ENCODE results near the gene NUTF2.

Gene NUTF2

GRCh38 chr16:67803894-67804293 lies 42.8 kb upstream of the NUTF2 start:
- Histone ChIP-seq H2AFZ (ENCODE audit: insufficient read depth, low read length, poor library complexity) (no peak overlapping the region), H3K9ac (ENCODE audit: low read length) (no peak overlapping the region), H4K12ac (ENCODE audit: low read depth, low read length) (no peak overlapping the region), H4K91ac (ENCODE audit: low read depth, low read length) (no peak overlapping the region), H2BK120ac (ENCODE audit: insufficient read depth, low read length, poor library complexity) (no peak overlapping the region), H3K36me3 (ENCODE audit: control insufficient read depth in 1 of 2, insufficient read depth in 2 of 2, low read length in 2 of 2) (peaks cover 11 to 30% of the 10 kb centered on the region in 2 experiments), H2BK5ac (ENCODE audit: low read depth, low read length, poor library complexity) (no peak overlapping the region), H3K18ac (ENCODE audit: low read length) (no peak overlapping the region), H3K23ac (ENCODE audit: low read length) (no peak overlapping the region), H3K4ac (ENCODE audit: low read depth, low read length) (peak overlapping the region; percentile 9), H3K4me2 (ENCODE audit: low read length) (no peak overlapping the region), H3K79me2 (ENCODE audit: control insufficient read depth, insufficient read depth, low read length, poor library complexity) (peaks cover 7% of the 10 kb centered on the region), H2AK5ac (ENCODE audit: low read length) (no peak overlapping the region), H2BK12ac (ENCODE audit: low read length) (no peak overlapping the region), H3K79me1 (ENCODE audit: low read length) (peaks cover 11% of the 10 kb centered on the region), H3K4me3 (ENCODE audit: low read depth, low read length) (no peak overlapping the region), H3K27ac (ENCODE audit: low read depth, low read length) (no peak overlapping the region), H4K8ac (ENCODE audit: low read depth, low read length) (no peak overlapping the region), H3K9me3 (ENCODE audit: insufficient read depth, low read depth, low read length) (peaks cover 2% of the 10 kb centered on the region), H3K14ac (ENCODE audit: low read length) (no peak overlapping the region), H3K27me3 (ENCODE audit: insufficient read depth, low read length) (no peaks in the 10 kb centered on the region), H3K4me1 (ENCODE audit: control insufficient read depth in 1 of 2, insufficient read depth in 2 of 2, low read length in 2 of 2) (peaks cover 7 to 8% of the 10 kb centered on the region in 2 experiments)
- no peak for DNase-seq
- no CpG with 5 or more reads among the region's 3 CpGs for WGBS (ENCODE audit: extremely low coverage, insufficient coverage, insufficient read length)

- Histone ChIP-seq H2BK5ac (ENCODE audit: low read depth, low read length, poor library complexity) (no peak overlapping the region), H4K91ac (ENCODE audit: low read depth, low read length) (no peak overlapping the region), H2AK5ac (ENCODE audit: low read length) (no peak overlapping the region), H3K4me3 (ENCODE audit: low read depth, low read length) (peak overlapping the region; percentile 90), H2AFZ (ENCODE audit: insufficient read depth, low read length, poor library complexity) (no peak overlapping the region), H2BK12ac (ENCODE audit: low read length) (no peak overlapping the region), H3K23ac (ENCODE audit: low read length) (no peak overlapping the region), H3K14ac (ENCODE audit: low read length) (no peak overlapping the region), H3K4ac (ENCODE audit: low read depth, low read length) (peak overlapping the region; percentile 87), H3K36me3 (ENCODE audit: control insufficient read depth in 1 of 2, insufficient read depth in 2 of 2, low read length in 2 of 2) (peaks cover 11 to 27% of the 10 kb centered on the region in 2 experiments), H3K9me3 (ENCODE audit: insufficient read depth, low read depth, low read length) (peaks cover 2% of the 10 kb centered on the region), H4K8ac (ENCODE audit: low read depth, low read length) (peak overlapping the region; percentile 50), H3K79me1 (ENCODE audit: low read length) (peaks cover 11% of the 10 kb centered on the region), H3K79me2 (ENCODE audit: control insufficient read depth, insufficient read depth, low read length, poor library complexity) (peaks cover 7% of the 10 kb centered on the region), H3K4me1 (ENCODE audit: control insufficient read depth in 1 of 2, insufficient read depth in 2 of 2, low read length in 2 of 2) (peaks cover 7 to 8% of the 10 kb centered on the region in 2 experiments), H3K27ac (ENCODE audit: low read depth, low read length) (no peak overlapping the region), H3K9ac (ENCODE audit: low read length) (no peak overlapping the region), H3K27me3 (ENCODE audit: insufficient read depth, low read length) (no peaks in the 10 kb centered on the region), H3K18ac (ENCODE audit: low read length) (peak overlapping the region; percentile 68), H2BK120ac (ENCODE audit: insufficient read depth, low read length, poor library complexity) (no peak overlapping the region), H3K4me2 (ENCODE audit: low read length) (peak overlapping the region; percentile 76), H4K12ac (ENCODE audit: low read depth, low read length) (peak overlapping the region; percentile 6)
- WGBS (ENCODE audit: extremely low coverage, insufficient coverage, insufficient read length): no CpG with 5 or more reads among the region's 4 CpGs
- DNase-seq: no peak
Observed at GRCh38 chr16:67804853-67805542, 41.7 kb upstream of the NUTF2 start.

GRCh38 chr16:67805718-67806427 lies 40.9 kb upstream of the NUTF2 start:
- Histone ChIP-seq H2AK5ac (ENCODE audit: low read length) (peak overlapping the region; percentile 51), H3K79me1 (ENCODE audit: low read length) (peaks cover 11% of the 10 kb centered on the region), H3K79me2 (ENCODE audit: control insufficient read depth, insufficient read depth, low read length, poor library complexity) (peaks cover 7% of the 10 kb centered on the region), H2AFZ (ENCODE audit: insufficient read depth, low read length, poor library complexity) (peak overlapping the region; percentile 77), H3K18ac (ENCODE audit: low read length) (peak overlapping the region; percentile 76), H2BK120ac (ENCODE audit: insufficient read depth, low read length, poor library complexity) (peak overlapping the region; percentile 21), H2BK5ac (ENCODE audit: low read depth, low read length, poor library complexity) (peak overlapping the region; percentile 23), H3K14ac (ENCODE audit: low read length) (peak overlapping the region; percentile 65), H4K8ac (ENCODE audit: low read depth, low read length) (peak overlapping the region; percentile 91), H4K12ac (ENCODE audit: low read depth, low read length) (peak overlapping the region; percentile 51), H3K27ac (ENCODE audit: low read depth, low read length) (no peak overlapping the region), H3K4ac (ENCODE audit: low read depth, low read length) (peak overlapping the region; percentile 87), H3K9ac (ENCODE audit: low read length) (peak overlapping the region; percentile 75), H3K36me3 (ENCODE audit: control insufficient read depth in 1 of 2, insufficient read depth in 2 of 2, low read length in 2 of 2) (peaks cover 3 to 19% of the 10 kb centered on the region in 2 experiments), H3K4me2 (ENCODE audit: low read length) (peak overlapping the region; percentile 76), H3K4me1 (ENCODE audit: control insufficient read depth in 1 of 2, insufficient read depth in 2 of 2, low read length in 2 of 2) (peaks cover 7 to 8% of the 10 kb centered on the region in 2 experiments), H3K27me3 (ENCODE audit: insufficient read depth, low read length) (no peaks in the 10 kb centered on the region), H4K91ac (ENCODE audit: low read depth, low read length) (peak overlapping the region; percentile 33), H3K9me3 (ENCODE audit: insufficient read depth, low read depth, low read length) (no peaks in the 10 kb centered on the region), H3K23ac (ENCODE audit: low read length) (no peak overlapping the region), H3K4me3 (ENCODE audit: low read depth, low read length) (peak overlapping the region; percentile 90), H2BK12ac (ENCODE audit: low read length) (peak overlapping the region; percentile 12)
- peak; percentile 7 to 22 for DNase-seq
- WGBS (ENCODE audit: extremely low coverage, insufficient coverage, insufficient read length): no CpG with 5 or more reads among the region's 26 CpGs

GRCh38 chr16:67806428-67807147 lies 40.1 kb upstream of the NUTF2 start, which contains the start of the genes RANBP10 and TSNAXIP1:
Gene RANBP10 (minus strand): TSS chr16:67806560. CDS start chr16:67806536, 24 bp downstream.
Gene TSNAXIP1 (plus strand): TSS chr16:67806889. CDS start chr16:67807150, 261 bp downstream.
- Histone ChIP-seq H2BK5ac (ENCODE audit: low read depth, low read length, poor library complexity) (peak within 1 kb of the TSS; percentile 28), H3K9me3 (ENCODE audit: insufficient read depth, low read depth, low read length) (no peaks in the 10 kb centered on the region), H3K4me3 (ENCODE audit: low read depth, low read length) (peak within 1 kb of the TSS; percentile 90), H3K79me1 (ENCODE audit: low read length) (peaks cover 11% of the 10 kb centered on the region), H2AK5ac (ENCODE audit: low read length) (peak within 1 kb of the TSS; percentile 51), H4K12ac (ENCODE audit: low read depth, low read length) (peak within 1 kb of the TSS; percentile 51), H3K18ac (ENCODE audit: low read length) (peak within 1 kb of the TSS; percentile 76), H3K4me2 (ENCODE audit: low read length) (peak within 1 kb of the TSS; percentile 100), H2BK120ac (ENCODE audit: insufficient read depth, low read length, poor library complexity) (peak within 1 kb of the TSS; percentile 37), H3K9ac (ENCODE audit: low read length) (peak within 1 kb of the TSS; percentile 75), H3K23ac (ENCODE audit: low read length) (no peak within 1 kb of the TSS), H2AFZ (ENCODE audit: insufficient read depth, low read length, poor library complexity) (peak within 1 kb of the TSS; percentile 77), H3K4me1 (ENCODE audit: control insufficient read depth in 1 of 2, insufficient read depth in 2 of 2, low read length in 2 of 2) (peaks cover 7 to 8% of the 10 kb centered on the region in 2 experiments), H3K79me2 (ENCODE audit: control insufficient read depth, insufficient read depth, low read length, poor library complexity) (peaks cover 7% of the 10 kb centered on the region), H3K14ac (ENCODE audit: low read length) (peak within 1 kb of the TSS; percentile 65), H3K27ac (ENCODE audit: low read depth, low read length) (peak within 1 kb of the TSS; percentile 29), H4K8ac (ENCODE audit: low read depth, low read length) (peak within 1 kb of the TSS; percentile 91), H3K36me3 (ENCODE audit: control insufficient read depth in 1 of 2, insufficient read depth in 2 of 2, low read length in 2 of 2) (peaks cover 0 to 13% of the 10 kb centered on the region in 2 experiments), H2BK12ac (ENCODE audit: low read length) (peak within 1 kb of the TSS; percentile 46), H3K4ac (ENCODE audit: low read depth, low read length) (peak within 1 kb of the TSS; percentile 87), H4K91ac (ENCODE audit: low read depth, low read length) (peak within 1 kb of the TSS; percentile 42), H3K27me3 (ENCODE audit: insufficient read depth, low read length) (no peaks in the 10 kb centered on the region)
- DNase-seq: peak; percentile 98 to 99
- WGBS (ENCODE audit: extremely low coverage, insufficient coverage, insufficient read length): no CpG with 5 or more reads among the region's 54 CpGs
